ENCODE measurements around the gene VGLL2.

VGLL2 gene

DNA sequence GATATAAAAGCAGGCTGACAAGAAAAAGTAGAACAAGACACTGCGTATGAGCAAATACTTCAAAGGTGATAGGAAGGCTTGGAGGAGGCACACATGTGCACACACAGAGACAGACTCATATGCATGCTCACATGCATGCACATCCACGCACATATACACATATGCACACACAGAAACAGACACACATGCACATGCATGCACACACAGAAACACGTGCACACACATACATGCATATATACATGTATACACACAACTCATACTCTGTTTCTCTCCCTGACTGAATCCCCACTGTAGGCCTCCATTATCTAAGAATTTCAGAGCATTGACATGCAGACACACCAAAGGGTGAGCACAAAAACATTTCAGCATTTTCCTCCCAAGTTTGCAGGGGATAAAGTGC is 43.7 kb downstream of the VGLL2 start:
- FAIRE-seq (no peak), DNase-seq (ENCODE audit: insufficient read length, low spot score) (no peak)
- TF ChIP-seq SPI1 (IDR thresholded peaks at IDR 0.05; ENCODE audit: low read depth, low read length), result no peak
- TF ChIP-seq POLR2AphosphoS5 (IDR thresholded peaks at IDR 0.05; ENCODE audit: low read depth, low read length), result no peak
- TF ChIP-seq TAF1 (IDR thresholded peaks at IDR 0.05; ENCODE audit: low read depth, low read length), result no peak
- TF ChIP-seq PAX5 (IDR thresholded peaks at IDR 0.05; ENCODE audit: insufficient read depth, low read length, severe bottlenecking), result no peak
- no peak for TF ChIP-seq POLR2A (IDR thresholded peaks at IDR 0.05; ENCODE audit: low read depth, low read length)
- no peak for TF ChIP-seq POU2F2 (IDR thresholded peaks at IDR 0.05; ENCODE audit: low read depth, low read length)

DNA sequence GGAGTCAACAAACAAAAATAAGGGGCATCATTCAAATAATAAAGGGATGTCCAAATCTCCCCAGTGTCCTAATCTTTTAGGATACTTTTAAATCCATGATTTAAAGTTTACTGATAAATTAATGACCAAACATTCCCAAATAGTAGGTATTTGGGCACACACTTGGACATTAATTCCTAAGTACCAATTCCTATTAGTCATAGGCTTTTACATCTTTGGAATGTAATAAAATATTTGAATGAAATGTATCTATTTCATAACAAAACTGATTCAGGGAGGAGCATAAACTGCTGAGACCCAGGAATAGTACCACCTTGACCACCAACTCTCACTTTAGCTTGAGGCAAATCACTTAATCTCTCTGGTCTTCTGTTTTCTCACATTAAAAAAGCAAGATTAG is 44.3 kb downstream of the VGLL2 start:
- no peak for DNase-seq (ENCODE audit: insufficient read length, low spot score)
- FAIRE-seq, result no peak
- TF ChIP-seq POU2F2 (IDR thresholded peaks at IDR 0.05; ENCODE audit: low read depth, low read length), result no peak
- TF ChIP-seq TAF1 (IDR thresholded peaks at IDR 0.05; ENCODE audit: low read depth, low read length), result no peak
- TF ChIP-seq SPI1 (IDR thresholded peaks at IDR 0.05; ENCODE audit: low read depth, low read length), result no peak
- TF ChIP-seq POLR2A (IDR thresholded peaks at IDR 0.05; ENCODE audit: low read depth, low read length), result no peak
- TF ChIP-seq PAX5 (IDR thresholded peaks at IDR 0.05; ENCODE audit: insufficient read depth, low read length, severe bottlenecking), result no peak
- no peak for TF ChIP-seq POLR2AphosphoS5 (IDR thresholded peaks at IDR 0.05; ENCODE audit: low read depth, low read length)

DNA sequence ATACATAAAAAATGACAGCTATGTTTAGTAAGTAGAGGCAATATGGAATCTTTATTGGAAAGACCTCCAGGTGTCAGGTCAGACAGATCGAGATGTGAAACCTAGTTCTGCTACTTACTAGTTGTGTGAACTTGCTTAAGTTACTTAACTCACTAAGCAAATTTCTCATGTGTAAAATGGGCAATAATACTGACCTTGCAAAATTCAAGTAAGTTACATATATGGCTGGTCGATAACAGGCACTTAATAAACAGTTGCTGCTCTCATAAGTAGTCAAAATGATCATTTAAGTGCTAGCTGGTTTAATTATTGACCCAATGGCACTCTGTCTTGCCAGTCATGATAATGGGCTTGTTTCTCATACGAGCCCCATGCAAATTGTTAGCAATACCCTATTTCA is 46.0 kb downstream of the VGLL2 start:
- DNase-seq (ENCODE audit: insufficient read length, low spot score) (no peak), FAIRE-seq (no peak)
- TF ChIP-seq POU2F2 (IDR thresholded peaks at IDR 0.05; ENCODE audit: low read depth, low read length), result no peak
- TF ChIP-seq PAX5 (IDR thresholded peaks at IDR 0.05; ENCODE audit: insufficient read depth, low read length, severe bottlenecking), result no peak
- no peak for TF ChIP-seq SPI1 (IDR thresholded peaks at IDR 0.05; ENCODE audit: low read depth, low read length)
- no peak for TF ChIP-seq POLR2A (IDR thresholded peaks at IDR 0.05; ENCODE audit: low read depth, low read length)
- TF ChIP-seq POLR2AphosphoS5 (IDR thresholded peaks at IDR 0.05; ENCODE audit: low read depth, low read length), result no peak
- TF ChIP-seq TAF1 (IDR thresholded peaks at IDR 0.05; ENCODE audit: low read depth, low read length), result no peak

DNA sequence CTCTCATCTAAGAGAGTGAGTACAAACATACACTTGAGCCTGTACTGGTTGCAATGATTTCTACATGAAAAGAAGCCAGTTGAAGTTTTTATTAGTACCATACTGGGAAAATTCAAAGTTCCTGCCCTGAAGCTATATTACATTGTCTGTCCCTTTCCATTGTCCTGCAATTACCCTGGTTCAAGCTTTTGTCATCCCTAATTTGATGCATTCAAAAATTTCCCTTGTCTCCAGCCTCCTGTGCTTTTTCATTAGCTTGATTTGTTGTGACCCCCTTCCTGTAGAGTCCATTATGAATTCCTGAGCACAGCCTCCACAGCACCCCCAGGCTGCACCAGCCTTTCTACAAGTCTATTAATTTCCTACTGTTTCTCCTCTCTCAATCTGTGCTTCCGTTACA is 46.4 kb downstream of the VGLL2 start:
- TF ChIP-seq POLR2A (IDR thresholded peaks at IDR 0.05; ENCODE audit: low read depth, low read length), result no peak
- no peak for TF ChIP-seq POLR2AphosphoS5 (IDR thresholded peaks at IDR 0.05; ENCODE audit: low read depth, low read length)
- TF ChIP-seq SPI1 (IDR thresholded peaks at IDR 0.05; ENCODE audit: low read depth, low read length), result no peak
- TF ChIP-seq PAX5 (IDR thresholded peaks at IDR 0.05; ENCODE audit: insufficient read depth, low read length, severe bottlenecking), result no peak
- TF ChIP-seq POU2F2 (IDR thresholded peaks at IDR 0.05; ENCODE audit: low read depth, low read length), result no peak
- no peak for TF ChIP-seq TAF1 (IDR thresholded peaks at IDR 0.05; ENCODE audit: low read depth, low read length)
- FAIRE-seq (no peak), DNase-seq (ENCODE audit: insufficient read length, low spot score) (no peak)

DNA sequence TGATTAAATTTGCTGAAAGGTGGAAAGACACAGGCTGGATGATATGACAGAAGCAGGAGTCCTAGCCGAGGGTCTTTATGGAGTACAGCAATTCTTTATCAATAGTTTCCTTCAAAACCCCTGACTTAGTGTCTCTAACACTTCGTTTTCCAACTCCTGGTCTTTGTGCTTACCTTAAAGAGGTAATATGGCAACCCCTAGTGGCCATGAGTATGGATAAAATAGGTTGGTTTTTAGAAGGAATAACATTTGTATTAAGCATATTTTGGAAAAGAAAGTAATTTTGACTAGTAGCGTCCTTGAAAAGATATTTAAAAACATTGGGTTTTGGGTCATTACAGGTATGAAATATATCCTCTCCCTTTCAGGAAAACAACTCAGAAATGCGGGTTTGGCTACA is 51.9 kb downstream of the VGLL2 start:
- FAIRE-seq, result no peak
- TF ChIP-seq POLR2AphosphoS5 (IDR thresholded peaks at IDR 0.05; ENCODE audit: low read depth, low read length) (no peak), PAX5 (IDR thresholded peaks at IDR 0.05; ENCODE audit: insufficient read depth, low read length, severe bottlenecking) (no peak), POLR2A (IDR thresholded peaks at IDR 0.05; ENCODE audit: low read depth, low read length) (no peak), POU2F2 (IDR thresholded peaks at IDR 0.05; ENCODE audit: low read depth, low read length) (no peak), TAF1 (IDR thresholded peaks at IDR 0.05; ENCODE audit: low read depth, low read length) (no peak), SPI1 (IDR thresholded peaks at IDR 0.05; ENCODE audit: low read depth, low read length) (no peak)
- DNase-seq (ENCODE audit: insufficient read length, low spot score), result no peak
